Upper lobe of left lung (tissue), 6 donors: ENCODE results near the gene SOSTDC1. TPM values are rescaled to one million over a fixed set of nuclear protein-coding genes. Genes with fewer than 3 reads are reported as not detected.
A peak's percentile ranks its signal among the peaks of the same experiment; 100 is the strongest.
"Not testable (repeated sequence)": the region's sequence is repeated elsewhere in the genome, so short reads cannot be mapped to it uniquely, and the experiment has no call there.

ENCODE experiments used
- ATAC-seq, 2 donors: fragments of 200-7000 bp; cut with Tn5 transposase; one replicate each; pipeline ENCODE4 v1.9.1; 2022; ENCODE audit warnings: mild to moderate bottlenecking in 2 of 2, moderate library complexity in 2 of 2; ENCODE audit not compliant: low FRiP score in 2 of 2
- DNase-seq, 2 donors: peaks; one replicate each; pipeline ENCODE4 v3.0.0-alpha.2; 2019 to 2020
- H3K27ac ChIP-seq, 4 donors: fragments of 200-600 bp; sonication (generic); one replicate each; pipeline ENCODE4 v1.5.1; 2016 to 2019
- H3K27me3 ChIP-seq, 4 donors: fragments of 200-600 bp; sonication (generic); one replicate each; pipeline ENCODE4 v1.5.1; 2017 to 2019
- H3K36me3 ChIP-seq, 4 donors: fragments of 200-600 bp; sonication (generic); one replicate each; pipeline ENCODE4 v1.5.1; 2016 to 2019
- H3K4me1 ChIP-seq, 4 donors: fragments of 200-600 bp; sonication (generic); one replicate each; pipeline ENCODE4 v1.5.1; 2018 to 2019
- H3K4me3 ChIP-seq, 4 donors: fragments of 200-600 bp; sonication (generic); one replicate each; pipeline ENCODE4 v1.5.1; 2017 to 2019; ENCODE audit warnings: mild to moderate bottlenecking in 2 of 4, moderate library complexity in 1 of 4
- H3K9me3 ChIP-seq, 4 donors: fragments of 200-600 bp; sonication (generic); one replicate each; pipeline ENCODE4 v1.5.1; 2018 to 2019
- CTCF ChIP-seq, 6 experiments: fragments of 450-650 bp in 4 of 6; fragments of 200-600 bp in 2 of 6; sonication (generic) in 2 of 6; IDR thresholded peaks; one replicate each; pipeline ENCODE4 v1.5.1; 2016 to 2019; ENCODE audit warnings: antibody characterized with exemption in 6 of 6
- EP300 ChIP-seq, 4 donors: sonication (generic); formaldehyde crosslinking; IDR thresholded peaks; one replicate each; pipeline ENCODE4 v1.5.1; 2017; ENCODE audit warnings: antibody characterized with exemption in 4 of 4, control low read depth in 2 of 4
- POLR2A ChIP-seq, 4 donors: fragments of 450-650 bp; IDR thresholded peaks; one replicate each; pipeline ENCODE4 v1.5.1; 2016 to 2017; ENCODE audit warnings: antibody characterized with exemption in 4 of 4, mild to moderate bottlenecking in 2 of 4
- POLR2AphosphoS5 ChIP-seq, 2 donors: sonication (generic); formaldehyde crosslinking; IDR thresholded peaks; one replicate each; pipeline ENCODE4 v1.5.1; 2017; ENCODE audit warnings: antibody characterized with exemption in 2 of 2
- WGBS, 2 donors: methylation state at CpG; one replicate each; pipeline ENCODE4 v1.1.5; 2017 to 2018; 5-methylcytosine and 5-hydroxymethylcytosine counted together
- total RNA-seq, 6 donors: library from RNA; depleted of rRNA in 4 of 6; stranded (reverse); fragments of >200 nt in 4 of 6; gene quantifications; one replicate each; pipeline versions ENCODE4 v1.1.0 to v1.2.1, GENCODE V29; 2016 to 2021
- donor health status: DM: no; HTN: no; CAD: no; lungs with moderate emphysema.
- donor health status: DM: no; HTN: yes; CAD: no; lungs with severe emphysema.

The SOSTDC1 gene
- total RNA-seq, 6 donors from 2014 or later: 3.1 to 37.5 (median 9.4) TPM

- ATAC-seq: no peak
- H3K36me3 ChIP-seq: no peaks in the 10 kb centered on the region
- H3K27me3 ChIP-seq: no peaks in the 10 kb centered on the region
- no peak overlapping the region for H3K27ac ChIP-seq
- H3K9me3 ChIP-seq: no peaks in the 10 kb centered on the region
- no peak for DNase-seq
- no peak overlapping the region for H3K4me3 ChIP-seq
- H3K4me1 ChIP-seq: no peaks in the 10 kb centered on the region
- TF ChIP-seq EP300 (IDR thresholded peaks at IDR 0.05) (no peak), CTCF (IDR thresholded peaks at IDR 0.05) (no peak), POLR2A (IDR thresholded peaks at IDR 0.05) (no peak), POLR2AphosphoS5 (IDR thresholded peaks at IDR 0.05) (no peak)
These were observed 44.3 kb upstream of the SOSTDC1 start for GRCh38 chr7:16509829-16510228.

GRCh38 chr7:16506422-16506821 lies 40.9 kb upstream of the SOSTDC1 start:
- not testable (repeated sequence) for DNase-seq, H3K4me3 ChIP-seq, H3K27me3 ChIP-seq, H3K27ac ChIP-seq, H3K36me3 ChIP-seq, H3K4me1 ChIP-seq, ATAC-seq, H3K9me3 ChIP-seq
- WGBS, 2 donors: 68 to 87% methylated on average over 5 of the region's 5 CpGs

GRCh38 chr7:16504019-16504418 lies 38.5 kb upstream of the SOSTDC1 start:
- H3K27ac ChIP-seq: no peak overlapping the region

GRCh38 chr7:16502303-16502702 lies 36.8 kb upstream of the SOSTDC1 start:
- TF ChIP-seq EP300 (IDR thresholded peaks at IDR 0.05) (no peak), POLR2A (IDR thresholded peaks at IDR 0.05) (no peak), POLR2AphosphoS5 (IDR thresholded peaks at IDR 0.05) (no peak), CTCF (IDR thresholded peaks at IDR 0.05) (no peak)
- peak in 1 of 2 donors; percentile 46 for DNase-seq
- no peak overlapping the region for H3K27ac ChIP-seq
- H3K36me3 ChIP-seq: no peaks in the 10 kb centered on the region
- no peaks in the 10 kb centered on the region for H3K27me3 ChIP-seq
- WGBS, 2 donors: 94 to 95% methylated on average over 19 of the region's 19 CpGs
- no peaks in the 10 kb centered on the region for H3K4me1 ChIP-seq
- H3K9me3 ChIP-seq: no peaks in the 10 kb centered on the region
- no peak overlapping the region for H3K4me3 ChIP-seq
- no peak for ATAC-seq

More at GRCh38 chr7:16504019-16504418, 38.5 kb upstream of the SOSTDC1 start:
- Histone ChIP-seq H3K36me3 (no peaks in the 10 kb centered on the region), H3K9me3 (no peaks in the 10 kb centered on the region), H3K27me3 (no peaks in the 10 kb centered on the region), H3K4me1 (no peaks in the 10 kb centered on the region), H3K4me3 (no peak overlapping the region)
- WGBS, 2 donors: 82 to 88% methylated on average over 6 of the region's 6 CpGs
- ATAC-seq (no peak), DNase-seq (no peak)
- TF ChIP-seq EP300 (IDR thresholded peaks at IDR 0.05): no peak
- TF ChIP-seq CTCF (IDR thresholded peaks at IDR 0.05): no peak
- TF ChIP-seq POLR2A (IDR thresholded peaks at IDR 0.05): no peak
- no peak for TF ChIP-seq POLR2AphosphoS5 (IDR thresholded peaks at IDR 0.05)

GRCh38 chr7:16498122-16498521 lies 32.6 kb upstream of the SOSTDC1 start:
- 61 to 71% methylated on average over 2 of the region's 2 CpGs for WGBS, 2 donors

More at GRCh38 chr7:16498122-16498521, 32.6 kb upstream of the SOSTDC1 start:
- H3K4me1 ChIP-seq: no peaks in the 10 kb centered on the region
- no peak for ATAC-seq
- no peak overlapping the region for H3K27ac ChIP-seq
- no peaks in the 10 kb centered on the region for H3K36me3 ChIP-seq
- no peaks in the 10 kb centered on the region for H3K9me3 ChIP-seq
- no peak overlapping the region for H3K4me3 ChIP-seq
- TF ChIP-seq POLR2A (IDR thresholded peaks at IDR 0.05) (no peak), EP300 (IDR thresholded peaks at IDR 0.05) (no peak), CTCF (IDR thresholded peaks at IDR 0.05) (no peak), POLR2AphosphoS5 (IDR thresholded peaks at IDR 0.05) (no peak)
- peak in 1 of 2 donors; percentile 22 for DNase-seq
- H3K27me3 ChIP-seq: no peaks in the 10 kb centered on the region
